Skin epidermis (tissue), 12 donors: ENCODE data around the gene CNTLN.
"Not testable (repeated sequence)": the region's sequence is repeated elsewhere in the genome, so short reads cannot be mapped to it uniquely, and the experiment has no call there.

Experiments used
- H3K27ac ChIP-seq, 21 experiments: fragments of 200-600 bp; sonication (generic) in 11 of 21; one replicate each; pipeline ENCODE4 v1.5.0; 2020; ENCODE audit warnings: mild to moderate bottlenecking in 3 of 21, inconsistent platforms in 2 of 21, moderate library complexity in 2 of 21
- H3K4me3 ChIP-seq, 7 experiments: fragments of 200-600 bp; sonication (generic) in 2 of 7; one replicate each; pipeline ENCODE4 v1.5.0; 2020; ENCODE audit warnings: inconsistent platforms in 2 of 7, mild to moderate bottlenecking in 2 of 7, moderate library complexity in 1 of 7

The CNTLN gene

GRCh38 chr9:17177496-17177895 is 42.7 kb downstream of the CNTLN start:
- H3K27ac ChIP-seq, H3K4me3 ChIP-seq: not testable (repeated sequence)

- Histone ChIP-seq H3K27ac (no peak overlapping the region), H3K4me3 (no peak overlapping the region)
Measured at GRCh38 chr9:17185481-17186029, 50.7 kb downstream of the CNTLN start.

GRCh38 chr9:17191082-17191481 is 56.2 kb downstream of the CNTLN start:
- no peak overlapping the region for H3K4me3 ChIP-seq
- no peak overlapping the region for H3K27ac ChIP-seq

GRCh38 chr9:17204611-17205152 is 69.8 kb downstream of the CNTLN start:
- H3K27ac ChIP-seq: no peak overlapping the region
- H3K4me3 ChIP-seq: no peak overlapping the region

- no peak overlapping the region for H3K27ac ChIP-seq
- H3K4me3 ChIP-seq: no peak overlapping the region
Measured at GRCh38 chr9:17216011-17216410, 81.2 kb downstream of the CNTLN start.

- Histone ChIP-seq H3K27ac (no peak overlapping the region), H3K4me3 (no peak overlapping the region)
Measured at GRCh38 chr9:17216646-17217045, 81.8 kb downstream of the CNTLN start.

- Histone ChIP-seq H3K27ac (no peak overlapping the region), H3K4me3 (no peak overlapping the region)
Measured at GRCh38 chr9:17217272-17217671, 82.4 kb downstream of the CNTLN start.

- no peak overlapping the region for H3K27ac ChIP-seq
- H3K4me3 ChIP-seq: no peak overlapping the region
Measured at GRCh38 chr9:17219261-17219660, 84.4 kb downstream of the CNTLN start.

- Histone ChIP-seq H3K27ac (no peak overlapping the region), H3K4me3 (no peak overlapping the region)
Measured at GRCh38 chr9:17222932-17223331, 88.1 kb downstream of the CNTLN start.

GRCh38 chr9:17225407-17225806 is 90.6 kb downstream of the CNTLN start:
- Histone ChIP-seq H3K4me3 (no peak overlapping the region), H3K27ac (no peak overlapping the region)

GRCh38 chr9:17229945-17230560 is 95.2 kb downstream of the CNTLN start:
- Histone ChIP-seq H3K4me3 (no peak overlapping the region), H3K27ac (no peak overlapping the region)

- Histone ChIP-seq H3K27ac (no peak overlapping the region), H3K4me3 (no peak overlapping the region)
Measured at GRCh38 chr9:17230646-17231045, 95.8 kb downstream of the CNTLN start.

GRCh38 chr9:17236147-17236546 is 101.3 kb downstream of the CNTLN start:
- H3K27ac ChIP-seq: no peak overlapping the region
- H3K4me3 ChIP-seq: no peak overlapping the region

- H3K27ac ChIP-seq: no peak overlapping the region
- H3K4me3 ChIP-seq: no peak overlapping the region
Measured at GRCh38 chr9:17246770-17247169, 111.9 kb downstream of the CNTLN start.

GRCh38 chr9:17251100-17251499 is 116.3 kb downstream of the CNTLN start:
- H3K27ac ChIP-seq: no peak overlapping the region
- no peak overlapping the region for H3K4me3 ChIP-seq

GRCh38 chr9:17268531-17269188 is 133.8 kb downstream of the CNTLN start:
- Histone ChIP-seq H3K27ac (peak overlapping the region in 1 of 21 experiments; percentile 36), H3K4me3 (peak overlapping the region in 1 of 7 experiments; percentile 6)

- H3K27ac ChIP-seq: no peak overlapping the region
- H3K4me3 ChIP-seq: no peak overlapping the region
Measured at GRCh38 chr9:17269799-17270198, 135.0 kb downstream of the CNTLN start.

- Histone ChIP-seq H3K4me3 (no peak overlapping the region), H3K27ac (no peak overlapping the region)
Measured at GRCh38 chr9:17272536-17272935, 137.7 kb downstream of the CNTLN start.

GRCh38 chr9:17280350-17281012 is 145.6 kb downstream of the CNTLN start:
- no peak overlapping the region for H3K4me3 ChIP-seq
- no peak overlapping the region for H3K27ac ChIP-seq

- not testable (repeated sequence) for H3K27ac ChIP-seq
Measured at GRCh38 chr9:17290673-17291072, 155.8 kb downstream of the CNTLN start.

GRCh38 chr9:17291766-17292165 is 156.9 kb downstream of the CNTLN start:
- H3K27ac ChIP-seq: no peak overlapping the region

More at GRCh38 chr9:17290673-17291072, 155.8 kb downstream of the CNTLN start:
- not testable (repeated sequence) for H3K4me3 ChIP-seq

More at GRCh38 chr9:17291766-17292165, 156.9 kb downstream of the CNTLN start:
- no peak overlapping the region for H3K4me3 ChIP-seq
